ENCODE data around the gene PSMD2. TPM values are rescaled to one million over a fixed set of nuclear protein-coding genes. Genes with fewer than 3 reads are reported as not detected.
"Not testable (repeated sequence)": the region's sequence is repeated elsewhere in the genome, so short reads cannot be mapped to it uniquely, and the experiment has no call there.

Gene PSMD2
- total RNA-seq, 1 donor from 2014 or later, result 211 TPM

DNA sequence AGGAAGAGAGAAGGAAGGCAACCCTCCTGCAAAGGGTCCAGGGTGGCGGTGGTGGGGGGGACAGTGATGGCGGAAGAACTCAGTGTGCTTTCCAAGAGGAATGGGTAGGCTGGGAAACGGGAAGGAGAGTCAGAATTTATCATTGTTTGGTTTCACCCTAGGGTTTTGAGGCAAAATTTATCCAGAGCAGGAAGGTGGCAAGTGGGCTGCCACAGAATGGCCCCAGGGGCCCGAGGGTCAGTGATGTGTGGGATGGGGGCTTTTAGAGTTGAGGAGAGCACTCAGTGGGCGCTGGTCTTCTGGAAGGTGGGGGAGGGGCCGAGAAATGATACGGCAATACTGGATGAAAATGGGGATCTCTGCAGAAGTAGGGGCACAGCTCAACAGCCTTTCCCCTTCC, 38.9 kb downstream of the PSMD2 start:
- no peak for DNase-seq (ENCODE audit: low spot score)

DNA sequence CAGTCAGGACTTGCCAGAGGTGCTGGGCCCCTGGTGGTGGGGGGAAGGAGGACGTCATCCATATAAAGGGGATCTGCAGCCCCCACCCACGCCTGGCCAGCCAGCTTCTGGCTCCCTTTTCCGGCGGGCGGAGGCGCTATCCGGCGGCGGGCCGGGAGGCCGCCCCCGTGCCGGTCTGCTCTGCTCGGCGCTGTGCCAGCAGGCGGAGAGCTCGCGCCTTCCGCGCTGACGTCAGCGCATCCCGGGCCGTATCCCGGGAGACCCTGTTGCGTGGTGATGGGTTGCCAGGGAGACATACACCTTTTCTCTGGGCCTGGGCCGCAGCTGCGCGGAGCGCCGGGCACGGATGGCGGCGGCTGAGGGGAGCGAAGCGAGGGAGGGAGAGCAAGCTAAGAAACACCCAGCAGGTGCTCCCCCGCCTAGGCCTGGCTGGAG, 39.5 kb downstream of the PSMD2 start:
- peak; percentile 96 for DNase-seq (ENCODE audit: low spot score)

DNA sequence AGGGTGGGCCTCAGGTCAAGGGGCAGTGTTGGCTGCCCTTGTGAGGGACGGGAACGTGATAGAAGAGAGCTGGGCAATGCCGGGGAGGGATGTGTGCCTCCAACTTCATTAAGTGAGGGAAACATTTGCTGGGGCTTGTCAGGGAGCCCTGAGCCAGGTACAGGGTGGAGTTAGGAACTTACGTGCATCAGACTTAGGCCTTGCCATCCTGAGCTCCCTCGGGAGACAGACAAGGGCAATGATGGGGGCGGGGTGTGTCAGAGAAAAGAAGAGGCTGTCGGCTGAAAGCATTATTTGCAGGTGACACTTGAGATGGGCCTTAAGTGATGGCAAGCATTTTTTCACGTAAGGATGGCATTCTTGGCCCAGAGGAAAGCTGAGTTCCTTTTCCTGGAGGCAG, 40.0 kb downstream of the PSMD2 start:
- no peak for DNase-seq (ENCODE audit: low spot score)

DNA sequence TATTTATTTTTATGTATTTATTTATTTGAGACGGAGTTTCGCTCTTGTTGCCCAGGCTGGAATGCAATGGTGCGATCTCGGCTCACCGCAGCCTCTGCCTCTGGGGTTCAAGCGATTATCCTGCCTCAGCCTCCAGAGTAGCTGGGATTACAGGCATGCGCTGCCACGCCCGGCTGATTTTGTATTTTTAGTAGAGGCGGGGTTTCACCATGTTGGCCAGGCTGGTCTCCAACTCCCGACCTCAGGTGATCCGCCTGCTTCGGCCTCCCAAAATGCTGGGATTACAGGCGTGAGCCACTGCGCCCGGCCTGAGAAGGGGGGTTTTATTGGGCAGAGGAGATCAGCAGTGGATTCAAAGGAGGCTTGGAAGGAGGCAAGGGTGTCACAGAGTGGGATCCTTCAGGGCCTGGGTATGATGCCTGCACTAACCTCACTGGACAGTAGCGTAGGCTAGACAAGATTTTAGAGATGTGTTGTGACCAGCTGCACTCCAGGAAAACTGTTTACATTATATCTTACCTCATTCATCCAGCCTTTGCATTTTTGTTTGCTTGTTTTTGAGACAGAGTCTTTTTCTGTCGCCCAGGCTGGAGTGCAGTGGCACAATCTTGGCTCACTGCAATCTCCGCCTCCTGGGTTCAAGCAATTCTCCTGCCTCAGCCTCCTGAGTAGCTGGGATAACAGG, 40.6 kb downstream of the PSMD2 start:
- not testable (repeated sequence) for DNase-seq (ENCODE audit: low spot score)

DNA sequence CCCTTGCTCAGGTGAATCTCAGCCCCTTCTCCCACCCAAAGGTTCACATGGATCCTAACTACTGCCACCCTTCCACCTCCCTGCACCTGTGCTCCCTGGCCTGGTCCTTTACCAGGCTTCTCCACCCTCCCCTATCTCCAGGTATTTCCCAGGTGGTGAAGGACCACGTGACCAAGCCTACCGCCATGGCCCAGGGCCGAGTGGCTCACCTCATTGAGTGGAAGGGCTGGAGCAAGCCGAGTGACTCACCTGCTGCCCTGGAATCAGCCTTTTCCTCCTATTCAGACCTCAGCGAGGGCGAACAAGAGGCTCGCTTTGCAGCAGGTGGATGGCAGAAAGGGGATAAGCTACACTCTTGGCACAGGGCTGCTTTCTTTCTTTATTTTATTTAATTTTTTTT, 42.9 kb downstream of the PSMD2 start:
- no peak for DNase-seq (ENCODE audit: low spot score)

DNA sequence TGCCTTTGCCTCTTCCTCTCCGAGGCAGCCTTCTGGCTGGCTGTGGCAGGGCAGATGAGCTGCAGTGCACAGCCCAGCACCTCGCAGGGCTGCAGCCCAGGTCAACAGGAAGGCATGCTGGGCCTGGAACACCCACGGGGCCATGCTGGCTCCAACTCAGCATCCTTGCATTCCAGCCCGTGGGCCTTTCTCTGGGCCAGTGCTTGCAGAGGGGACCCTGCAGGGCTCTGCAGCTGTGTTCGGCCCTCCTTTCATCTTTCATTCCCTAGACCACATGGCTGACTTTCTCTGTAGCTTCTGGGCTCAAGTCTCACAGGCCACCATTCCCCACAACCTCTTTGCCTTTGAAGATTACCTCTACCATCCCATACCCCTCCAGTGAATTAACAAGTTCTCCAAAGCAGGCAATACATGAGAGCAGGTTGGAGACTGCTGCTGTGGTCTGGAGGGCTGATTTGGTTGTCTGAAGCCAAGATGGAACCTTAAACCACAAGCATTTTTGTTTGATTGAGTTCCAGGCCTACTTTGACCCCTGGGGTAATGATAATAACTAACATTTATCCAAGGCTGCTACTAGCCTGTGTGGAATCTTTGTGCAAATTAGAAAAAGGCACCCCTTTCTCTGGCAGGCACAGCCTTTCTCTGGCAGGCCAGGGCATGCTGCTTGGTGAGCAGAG, 44.3 kb downstream of the PSMD2 start:
- DNase-seq (ENCODE audit: low spot score), result no peak

DNA sequence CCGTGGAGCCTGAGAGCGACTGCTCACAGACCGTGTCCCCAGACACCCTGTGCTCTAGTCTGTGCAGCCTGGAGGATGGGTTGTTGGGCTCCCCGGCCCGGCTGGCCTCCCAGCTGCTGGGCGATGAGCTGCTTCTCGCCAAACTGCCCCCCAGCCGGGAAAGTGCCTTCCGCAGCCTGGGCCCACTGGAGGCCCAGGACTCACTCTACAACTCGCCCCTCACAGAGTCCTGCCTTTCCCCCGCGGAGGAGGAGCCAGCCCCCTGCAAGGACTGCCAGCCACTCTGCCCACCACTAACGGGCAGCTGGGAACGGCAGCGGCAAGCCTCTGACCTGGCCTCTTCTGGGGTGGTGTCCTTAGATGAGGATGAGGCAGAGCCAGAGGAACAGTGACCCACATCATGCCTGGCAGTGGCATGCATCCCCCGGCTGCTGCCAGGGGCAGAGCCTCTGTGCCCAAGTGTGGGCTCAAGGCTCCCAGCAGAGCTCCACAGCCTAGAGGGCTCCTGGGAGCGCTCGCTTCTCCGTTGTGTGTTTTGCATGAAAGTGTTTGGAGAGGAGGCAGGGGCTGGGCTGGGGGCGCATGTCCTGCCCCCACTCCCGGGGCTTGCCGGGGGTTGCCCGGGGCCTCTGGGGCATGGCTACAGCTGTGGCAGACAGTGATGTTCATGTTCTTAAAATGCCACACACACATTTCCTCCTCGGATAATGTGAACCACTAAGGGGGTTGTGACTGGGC, 45.7 kb downstream of the PSMD2 start:
- no peak for DNase-seq (ENCODE audit: low spot score)

DNA sequence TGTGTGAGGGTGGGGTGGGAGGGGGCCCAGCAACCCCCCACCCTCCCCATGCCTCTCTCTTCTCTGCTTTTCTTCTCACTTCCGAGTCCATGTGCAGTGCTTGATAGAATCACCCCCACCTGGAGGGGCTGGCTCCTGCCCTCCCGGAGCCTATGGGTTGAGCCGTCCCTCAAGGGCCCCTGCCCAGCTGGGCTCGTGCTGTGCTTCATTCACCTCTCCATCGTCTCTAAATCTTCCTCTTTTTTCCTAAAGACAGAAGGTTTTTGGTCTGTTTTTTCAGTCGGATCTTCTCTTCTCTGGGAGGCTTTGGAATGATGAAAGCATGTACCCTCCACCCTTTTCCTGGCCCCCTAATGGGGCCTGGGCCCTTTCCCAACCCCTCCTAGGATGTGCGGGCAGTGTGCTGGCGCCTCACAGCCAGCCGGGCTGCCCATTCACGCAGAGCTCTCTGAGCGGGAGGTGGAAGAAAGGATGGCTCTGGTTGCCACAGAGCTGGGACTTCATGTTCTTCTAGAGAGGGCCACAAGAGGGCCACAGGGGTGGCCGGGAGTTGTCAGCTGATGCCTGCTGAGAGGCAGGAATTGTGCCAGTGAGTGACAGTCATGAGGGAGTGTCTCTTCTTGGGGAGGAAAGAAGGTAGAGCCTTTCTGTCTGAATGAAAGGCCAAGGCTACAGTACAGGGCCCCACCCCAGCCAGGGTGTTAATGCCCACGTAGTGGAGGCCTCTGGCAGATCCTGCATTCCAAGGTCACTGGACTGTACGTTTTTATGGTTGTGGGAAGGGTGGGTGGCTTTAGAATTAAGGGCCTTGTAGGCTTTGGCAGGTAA, 46.5 kb downstream of the PSMD2 start:
- no peak for DNase-seq (ENCODE audit: low spot score)

DNA sequence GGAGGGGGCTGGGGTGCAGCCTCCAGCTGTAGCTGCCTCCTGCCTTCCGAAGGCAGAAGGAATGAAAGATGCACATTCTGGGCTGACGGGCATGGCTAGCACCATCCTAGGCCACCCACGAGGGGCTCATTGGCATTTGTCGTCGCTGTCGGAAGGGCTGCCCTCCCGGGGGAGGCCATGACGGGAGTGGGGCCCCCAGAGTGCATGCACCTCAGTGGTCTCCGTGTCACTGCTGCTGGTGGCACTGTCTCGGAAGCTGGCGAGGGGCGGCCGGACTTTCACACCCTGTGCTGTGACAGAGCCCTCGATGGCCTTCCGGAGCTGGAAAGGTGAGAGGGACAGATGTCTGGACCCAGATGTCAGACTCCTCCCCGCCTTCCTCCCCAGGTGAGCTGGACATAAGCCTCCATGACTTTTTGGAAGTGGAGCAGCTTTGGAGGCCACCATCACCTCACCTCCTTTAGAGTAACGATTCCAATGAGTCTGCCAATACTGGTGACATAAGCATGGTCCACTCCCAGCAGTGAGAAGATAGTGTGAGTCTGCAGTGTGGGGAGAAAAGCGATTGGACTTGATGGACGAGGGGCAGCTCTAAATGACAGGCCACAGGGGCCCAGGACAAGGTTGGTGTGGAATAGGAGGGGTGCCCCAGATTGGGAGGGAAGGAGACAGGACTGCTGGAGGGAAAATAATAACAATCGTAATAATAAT, 47.6 kb downstream of the PSMD2 start:
- no peak for DNase-seq (ENCODE audit: low spot score)

DNA sequence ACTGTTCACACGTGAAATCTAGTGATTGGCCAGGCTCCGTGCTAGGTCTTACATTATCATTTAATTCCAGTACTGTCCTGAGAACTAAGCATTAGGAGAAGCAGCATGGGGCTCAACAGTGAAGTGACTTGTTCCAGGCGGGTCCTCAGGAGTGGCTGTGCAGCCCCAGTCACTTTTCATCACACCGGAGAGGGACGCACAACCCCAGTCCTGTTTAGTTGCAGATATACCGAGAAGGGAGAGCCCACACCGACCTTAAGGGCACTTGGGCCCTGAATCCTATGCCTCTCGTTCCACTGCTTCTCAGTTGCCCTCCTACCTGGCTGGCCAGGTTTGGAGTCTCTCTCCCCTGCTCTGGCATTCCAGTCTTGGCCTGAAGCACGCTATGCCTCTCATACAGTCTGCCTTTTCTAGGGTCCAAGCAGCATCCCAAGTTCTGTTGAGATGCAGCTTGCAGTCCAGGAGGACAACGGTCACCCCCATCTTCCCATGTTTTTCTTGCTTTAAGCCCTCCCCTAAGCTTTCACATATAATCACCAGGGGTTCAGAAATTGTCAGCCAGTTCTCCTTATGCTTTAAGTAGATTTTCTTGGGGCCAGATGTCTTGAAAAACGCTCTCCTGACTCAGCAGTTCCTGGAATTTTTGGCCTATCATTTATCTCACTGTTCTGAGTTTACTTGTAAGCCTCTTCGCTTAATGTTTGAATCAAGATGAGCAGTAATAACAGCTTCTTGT, 48.4 kb downstream of the PSMD2 start:
- no peak for DNase-seq (ENCODE audit: low spot score)

DNA sequence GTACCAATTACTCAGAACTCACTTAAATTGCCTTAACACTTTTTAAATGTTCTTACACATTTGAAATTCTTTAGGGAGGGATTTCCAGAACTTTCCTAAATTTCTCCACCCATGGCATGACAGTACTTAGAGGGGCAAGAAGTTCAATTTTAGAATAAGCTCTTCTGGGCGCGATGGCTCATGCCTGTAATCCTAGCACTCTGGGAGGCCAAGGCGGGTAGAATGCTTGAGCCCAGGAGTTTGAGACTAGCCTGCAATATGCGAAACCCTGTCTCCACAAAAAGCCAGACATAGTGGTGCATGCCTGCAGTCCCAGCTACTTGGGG, 49.0 kb downstream of the PSMD2 start:
- DNase-seq (ENCODE audit: low spot score), result no peak

DNA sequence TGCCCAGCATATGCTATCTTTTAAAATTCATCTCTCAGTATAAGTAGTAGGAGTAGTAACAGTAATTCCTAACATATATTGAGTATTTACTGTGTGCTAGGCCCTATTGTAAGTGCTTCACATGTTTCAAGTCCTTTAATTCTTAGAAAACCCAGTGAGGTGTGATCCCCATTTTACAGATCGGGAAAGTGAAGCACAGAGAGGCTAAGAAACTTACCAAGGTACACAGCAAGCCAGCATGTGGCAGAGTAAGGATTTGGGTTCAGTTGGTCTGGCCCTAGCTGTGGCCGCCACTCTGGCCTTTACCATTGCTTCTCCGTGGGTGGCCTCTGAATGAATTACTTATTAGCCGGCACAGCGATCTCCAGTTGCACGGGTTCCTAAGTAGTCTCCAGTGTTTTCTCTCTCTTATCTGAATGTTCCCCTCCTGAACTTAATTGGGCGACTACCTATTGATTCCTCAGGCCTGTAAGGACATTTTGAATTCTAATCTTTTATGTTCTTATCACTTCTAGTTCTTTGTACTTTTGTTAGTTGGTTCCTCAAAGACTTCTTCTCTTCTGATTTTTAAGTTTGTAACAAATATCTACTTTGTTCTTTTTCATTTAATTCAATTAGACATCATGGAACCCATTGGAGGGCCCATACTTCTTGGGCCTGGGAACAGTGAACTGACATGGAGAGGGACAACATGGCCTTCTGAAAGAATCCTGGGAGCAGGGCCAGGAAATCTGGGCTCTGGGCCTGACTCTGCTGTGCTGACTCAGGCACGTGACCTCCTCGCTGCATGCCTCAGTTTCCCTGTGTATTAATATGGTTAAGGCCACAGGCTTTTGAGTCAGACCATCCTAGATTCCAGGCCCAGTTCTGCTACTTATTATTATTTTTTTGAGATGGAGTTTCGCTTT, 50.8 kb downstream of the PSMD2 start:
- DNase-seq (ENCODE audit: low spot score), result no peak

DNA sequence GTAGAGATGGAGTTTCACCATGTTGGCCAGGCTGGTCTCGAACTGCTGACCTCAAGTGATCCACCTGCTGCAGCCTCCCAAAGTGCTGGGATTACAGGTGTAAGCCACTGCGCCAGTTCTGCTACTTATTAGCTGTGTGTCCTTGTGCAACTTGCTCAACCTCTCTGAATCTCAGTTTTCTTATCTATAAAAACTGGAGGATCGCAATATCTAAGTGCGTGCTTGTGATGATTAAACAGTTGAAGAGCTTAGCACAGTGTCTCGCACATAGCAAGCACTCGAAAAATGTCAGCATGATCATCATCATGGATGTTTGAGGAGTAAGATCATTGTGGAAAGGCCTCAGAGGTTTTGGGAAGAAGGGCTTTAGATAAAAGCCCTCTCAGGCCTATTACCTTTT, 51.6 kb downstream of the PSMD2 start:
- DNase-seq (ENCODE audit: low spot score), result no peak

DNA sequence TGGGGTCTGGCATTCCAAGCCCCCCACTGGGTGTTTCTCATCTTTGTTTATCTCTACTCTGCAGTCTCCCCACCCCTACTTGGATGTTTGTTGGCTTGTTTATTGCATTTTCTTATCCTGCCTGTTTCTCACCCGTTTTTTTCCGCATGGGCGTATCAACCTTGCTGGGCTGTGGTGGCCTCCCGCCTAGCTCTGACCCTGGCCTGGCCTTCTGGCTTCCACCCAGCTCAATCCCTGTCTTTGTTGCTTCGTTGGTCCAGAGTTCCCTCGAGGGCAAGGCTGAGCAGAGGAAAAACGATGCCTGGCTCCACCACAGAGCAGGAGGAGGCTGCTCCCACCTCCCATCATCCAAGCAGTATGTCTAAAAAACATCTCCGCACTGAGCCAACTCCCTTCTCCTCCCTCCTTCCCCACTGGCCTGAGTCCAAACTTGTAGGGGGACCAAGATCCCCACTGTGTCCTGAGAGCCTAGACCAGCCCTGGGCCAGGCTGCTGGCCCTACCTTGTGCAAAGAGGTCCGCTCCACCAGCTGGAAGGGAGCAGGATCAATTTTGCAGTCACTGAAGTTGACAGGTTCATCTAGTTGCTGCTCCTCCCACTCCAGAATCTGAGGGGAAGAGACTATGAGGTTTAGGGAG, 52.6 kb downstream of the PSMD2 start:
- DNase-seq (ENCODE audit: low spot score), result no peak

DNA sequence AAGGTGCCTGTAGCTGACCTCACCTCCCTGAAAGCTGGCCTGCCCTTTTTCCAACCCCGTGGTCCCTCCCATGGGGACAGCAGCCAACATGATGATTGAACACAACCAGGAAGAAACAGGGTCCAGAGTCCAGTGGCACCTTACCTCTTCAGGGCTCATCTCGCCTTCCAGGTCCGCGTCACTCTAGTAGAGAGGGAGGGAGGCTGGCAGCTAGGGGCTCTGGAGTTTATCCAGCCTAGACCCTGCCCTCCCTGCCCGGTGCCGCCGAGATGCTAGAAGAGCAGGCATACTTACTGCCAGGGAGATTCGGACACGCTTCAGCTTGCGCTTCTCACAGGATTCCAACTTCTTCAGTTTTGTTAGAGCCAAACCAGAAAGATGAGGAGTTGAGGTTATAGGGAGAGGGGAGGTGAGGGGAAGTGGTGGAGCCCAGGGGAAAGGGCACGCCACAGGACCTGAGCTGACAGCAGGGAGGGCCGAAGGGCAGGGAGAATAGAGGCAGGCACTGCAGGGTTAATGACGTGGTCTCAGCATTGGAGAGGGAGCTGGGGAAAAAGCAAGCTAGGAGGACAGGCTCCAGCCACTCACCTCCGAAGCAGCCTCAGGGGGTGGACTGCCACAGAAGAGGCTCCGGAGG, 53.2 kb downstream of the PSMD2 start:
- DNase-seq (ENCODE audit: low spot score), result no peak

DNA sequence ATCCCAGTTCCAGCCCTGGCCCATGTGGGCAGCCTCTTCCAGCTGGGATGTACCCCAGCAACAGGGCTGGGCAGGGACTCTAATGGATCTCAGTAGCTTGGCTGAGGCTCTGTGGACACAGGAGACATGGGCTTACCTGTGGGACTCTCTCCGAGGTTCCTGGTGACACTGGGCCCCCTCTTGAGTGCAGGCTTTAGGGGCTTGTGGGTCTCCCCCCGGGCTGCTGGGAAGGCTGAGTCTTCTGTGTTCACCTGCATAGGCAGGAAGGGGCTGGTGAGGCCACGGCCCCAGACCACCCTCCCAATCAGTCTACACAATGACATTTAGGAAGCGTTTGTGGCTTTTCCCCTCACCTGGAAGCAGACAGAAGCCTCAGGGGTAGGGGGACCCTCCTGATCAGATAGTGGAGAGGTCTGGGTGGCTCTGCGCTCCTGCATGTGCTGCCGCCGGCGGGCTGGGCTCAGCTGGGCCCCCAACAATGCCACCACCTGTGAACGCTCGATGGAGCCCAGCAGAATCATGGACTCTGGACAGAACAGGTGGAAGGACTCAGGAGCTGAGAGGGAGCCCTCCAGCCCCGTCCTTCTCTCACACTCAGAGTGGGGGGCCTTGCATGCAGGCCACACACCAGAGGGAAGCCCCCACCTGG, 54.0 kb downstream of the PSMD2 start:
- no peak for DNase-seq (ENCODE audit: low spot score)

DNA sequence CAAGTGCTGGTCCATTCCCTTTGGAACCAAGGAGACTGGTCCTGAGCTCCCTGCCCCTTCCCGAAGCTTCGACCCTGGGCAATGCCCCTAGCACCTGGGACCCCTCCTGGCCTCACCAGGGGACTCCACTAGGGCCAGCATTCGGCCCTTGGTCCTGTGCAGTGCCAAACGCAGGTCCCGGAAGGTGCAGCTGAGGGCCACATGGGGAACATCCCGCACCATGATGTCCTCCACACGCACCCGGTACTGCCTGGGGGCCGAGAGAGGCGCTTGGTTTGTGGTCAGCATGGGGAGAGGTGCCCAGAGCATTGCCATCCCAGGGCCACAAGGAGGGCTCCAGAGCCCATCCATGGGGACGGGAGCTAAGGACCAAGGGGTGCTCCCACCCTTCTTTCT, 54.5 kb downstream of the PSMD2 start:
- DNase-seq (ENCODE audit: low spot score), result no peak
